ENCODE results near the gene USP13. TPM values are rescaled to one million over a fixed set of nuclear protein-coding genes. Genes with fewer than 3 reads are reported as not detected.
"Not testable (repeated sequence)": the region's sequence is repeated elsewhere in the genome, so short reads cannot be mapped to it uniquely, and the experiment has no call there.

Gene USP13
- total RNA-seq, 1 donor, result 12.7 TPM

DNA sequence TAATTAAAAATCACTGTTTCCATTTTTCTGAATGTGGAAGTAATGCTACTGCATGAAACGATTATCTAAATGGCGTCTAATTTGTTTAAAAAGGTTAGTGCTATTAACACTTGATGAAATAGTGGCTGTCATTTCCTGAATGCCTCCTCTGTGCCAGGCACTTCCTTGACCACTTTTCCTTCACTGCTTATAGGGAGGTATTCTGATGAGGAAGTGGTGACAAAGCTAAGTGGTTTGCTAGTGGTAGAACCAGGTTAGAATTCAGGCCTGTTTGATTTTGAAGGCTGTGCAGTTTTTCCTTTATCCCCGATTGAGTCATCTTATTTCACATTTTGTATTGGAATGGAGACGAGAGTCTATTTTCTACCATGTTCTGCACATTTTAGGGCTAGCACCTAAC lies 119.0 kb downstream of the USP13 start:
- H3K9me3 ChIP-seq (ENCODE audit: low read depth, low read length), result no peaks in the 10 kb centered on the region
- no peak for DNase-seq (ENCODE audit: insufficient read length, low spot score, missing footprints)
- peaks cover 9% of the 10 kb centered on the region for H3K36me3 ChIP-seq (ENCODE audit: insufficient read depth, low read length)
- H3K27me3 ChIP-seq (ENCODE audit: insufficient read depth, low read length), result no peaks in the 10 kb centered on the region
- no peak overlapping the region for H2AFZ ChIP-seq (ENCODE audit: low read length)
- H3K4me3 ChIP-seq (ENCODE audit: insufficient read depth, low read length), result no peak overlapping the region
- TF ChIP-seq, protein P1, sequence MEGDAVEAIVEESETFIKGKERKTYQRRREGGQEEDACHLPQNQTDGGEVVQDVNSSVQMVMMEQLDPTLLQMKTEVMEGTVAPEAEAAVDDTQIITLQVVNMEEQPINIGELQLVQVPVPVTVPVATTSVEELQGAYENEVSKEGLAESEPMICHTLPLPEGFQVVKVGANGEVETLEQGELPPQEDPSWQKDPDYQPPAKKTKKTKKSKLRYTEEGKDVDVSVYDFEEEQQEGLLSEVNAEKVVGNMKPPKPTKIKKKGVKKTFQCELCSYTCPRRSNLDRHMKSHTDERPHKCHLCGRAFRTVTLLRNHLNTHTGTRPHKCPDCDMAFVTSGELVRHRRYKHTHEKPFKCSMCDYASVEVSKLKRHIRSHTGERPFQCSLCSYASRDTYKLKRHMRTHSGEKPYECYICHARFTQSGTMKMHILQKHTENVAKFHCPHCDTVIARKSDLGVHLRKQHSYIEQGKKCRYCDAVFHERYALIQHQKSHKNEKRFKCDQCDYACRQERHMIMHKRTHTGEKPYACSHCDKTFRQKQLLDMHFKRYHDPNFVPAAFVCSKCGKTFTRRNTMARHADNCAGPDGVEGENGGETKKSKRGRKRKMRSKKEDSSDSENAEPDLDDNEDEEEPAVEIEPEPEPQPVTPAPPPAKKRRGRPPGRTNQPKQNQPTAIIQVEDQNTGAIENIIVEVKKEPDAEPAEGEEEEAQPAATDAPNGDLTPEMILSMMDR (IDR thresholded peaks at IDR 0.05; ENCODE audit: extremely low read depth, low read depth, low read length), result no peak
- no peak overlapping the region for H3K27ac ChIP-seq (ENCODE audit: low read depth, low read length)
- no peak overlapping the region for H3K4me2 ChIP-seq (ENCODE audit: insufficient read depth, low read length)
- H3K79me2 ChIP-seq (ENCODE audit: insufficient read depth, low read length), result no peaks in the 10 kb centered on the region
- H4K20me1 ChIP-seq (ENCODE audit: insufficient read depth, low read length), result no peaks in the 10 kb centered on the region
- peaks cover 6% of the 10 kb centered on the region for H3K4me1 ChIP-seq (ENCODE audit: insufficient read depth, low read length)

DNA sequence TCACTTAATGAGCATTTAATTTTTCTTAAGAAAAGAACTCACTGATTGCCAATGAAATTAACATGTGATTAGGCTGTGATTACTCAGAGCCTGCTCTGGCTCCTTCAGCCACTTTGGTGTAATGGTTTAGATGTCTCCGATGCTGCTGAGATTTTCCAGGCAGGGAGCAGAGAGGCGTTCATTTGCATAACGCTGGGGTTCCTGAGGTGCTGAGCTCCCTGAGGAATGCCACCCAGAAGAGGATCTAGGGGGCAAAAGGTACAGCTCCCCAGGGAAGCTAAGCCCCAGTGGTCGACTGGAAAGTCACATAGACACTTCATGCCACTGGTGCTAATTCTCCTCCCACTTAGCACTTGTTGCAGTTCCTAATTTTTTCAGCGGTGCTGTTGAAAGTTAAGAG lies 119.5 kb downstream of the USP13 start:
- H2AFZ ChIP-seq (ENCODE audit: low read length), result no peak overlapping the region
- TF ChIP-seq, protein P1 (IDR thresholded peaks at IDR 0.05; ENCODE audit: extremely low read depth, low read depth, low read length), result no peak
- no peaks in the 10 kb centered on the region for H3K27me3 ChIP-seq (ENCODE audit: insufficient read depth, low read length)

DNA sequence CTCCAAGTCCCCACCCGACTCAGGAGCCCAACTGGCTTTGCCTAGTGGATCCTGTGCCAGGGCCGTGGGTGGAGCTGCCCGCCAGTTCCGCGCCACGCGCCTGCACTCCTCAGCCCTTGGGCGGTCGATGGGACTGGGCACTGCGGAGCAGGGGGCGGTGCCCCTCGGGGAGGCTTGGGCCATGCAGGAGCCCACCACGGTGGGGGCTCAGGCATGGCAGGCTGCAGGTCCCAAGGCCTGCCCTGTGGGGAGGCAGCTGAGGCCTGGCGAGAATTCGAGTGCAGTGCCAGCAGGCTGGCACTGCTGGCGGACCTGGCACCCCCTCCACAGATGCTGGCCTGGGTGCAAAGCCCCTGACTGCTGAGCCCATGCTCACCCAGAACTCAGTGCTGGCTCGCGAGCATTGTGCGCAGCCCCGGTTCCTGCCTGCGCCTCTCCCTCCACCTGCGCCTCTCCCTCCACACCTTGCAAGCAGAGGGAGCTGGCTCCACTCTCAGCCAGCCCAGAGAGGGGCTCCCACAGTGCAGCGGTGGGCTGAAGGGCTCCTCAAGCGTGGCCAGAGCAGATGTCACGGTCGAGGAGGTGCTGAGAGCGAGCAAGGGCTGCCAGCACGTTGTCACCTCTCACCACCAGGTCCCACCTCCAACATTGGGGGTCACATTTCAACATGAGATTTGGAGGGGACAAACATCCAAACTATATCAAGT lies 122.7 kb downstream of the USP13 start:
- no peak overlapping the region for H3K27ac ChIP-seq (ENCODE audit: low read depth, low read length)
- H3K4me1 ChIP-seq (ENCODE audit: insufficient read depth, low read length), result no peaks in the 10 kb centered on the region
- H3K9me3 ChIP-seq (ENCODE audit: low read depth, low read length), result no peaks in the 10 kb centered on the region
- H4K20me1 ChIP-seq (ENCODE audit: insufficient read depth, low read length), result no peaks in the 10 kb centered on the region
- no peak overlapping the region for H3K4me2 ChIP-seq (ENCODE audit: insufficient read depth, low read length)
- peaks cover 12% of the 10 kb centered on the region for H3K36me3 ChIP-seq (ENCODE audit: insufficient read depth, low read length)
- H2AFZ ChIP-seq (ENCODE audit: low read length), result no peak overlapping the region
- DNase-seq (ENCODE audit: insufficient read length, low spot score, missing footprints), result no peak
- no peaks in the 10 kb centered on the region for H3K79me2 ChIP-seq (ENCODE audit: insufficient read depth, low read length)
- H3K27me3 ChIP-seq (ENCODE audit: insufficient read depth, low read length), result no peaks in the 10 kb centered on the region
- TF ChIP-seq, protein P1 (IDR thresholded peaks at IDR 0.05; ENCODE audit: extremely low read depth, low read depth, low read length), result no peak
- H3K4me3 ChIP-seq (ENCODE audit: insufficient read depth, low read length), result no peak overlapping the region

More for the DNA sequence above, 119.5 kb downstream of the USP13 start:
- H3K4me1 ChIP-seq (ENCODE audit: insufficient read depth, low read length), result peaks cover 6% of the 10 kb centered on the region
- no peaks in the 10 kb centered on the region for H4K20me1 ChIP-seq (ENCODE audit: insufficient read depth, low read length)
- no peak overlapping the region for H3K27ac ChIP-seq (ENCODE audit: low read depth, low read length)
- H3K4me3 ChIP-seq (ENCODE audit: insufficient read depth, low read length), result no peak overlapping the region
- H3K9me3 ChIP-seq (ENCODE audit: low read depth, low read length), result no peaks in the 10 kb centered on the region
- H3K79me2 ChIP-seq (ENCODE audit: insufficient read depth, low read length), result no peaks in the 10 kb centered on the region
- no peak overlapping the region for H3K4me2 ChIP-seq (ENCODE audit: insufficient read depth, low read length)
- peaks cover 9% of the 10 kb centered on the region for H3K36me3 ChIP-seq (ENCODE audit: insufficient read depth, low read length)
- DNase-seq (ENCODE audit: insufficient read length, low spot score, missing footprints), result no peak

DNA sequence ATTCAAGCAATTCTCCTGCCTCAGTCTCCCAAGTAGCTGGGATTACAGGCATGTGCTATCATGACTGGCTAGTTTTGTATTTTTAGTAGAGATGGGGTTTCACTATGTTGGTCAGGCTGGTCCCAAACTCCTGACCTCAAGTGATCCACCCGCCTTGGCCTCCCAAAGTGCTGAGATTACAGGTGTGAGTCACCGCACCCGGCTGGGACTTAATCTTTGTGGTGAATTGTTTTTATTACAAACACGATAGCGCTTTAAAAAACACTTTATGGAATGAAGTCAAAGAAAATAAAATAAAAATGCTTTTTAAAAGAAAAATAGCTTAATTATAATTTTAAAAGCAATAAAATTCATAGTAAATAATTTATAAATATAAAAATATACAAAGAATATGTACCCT lies 130.0 kb downstream of the USP13 start:
- H3K79me2 ChIP-seq (ENCODE audit: insufficient read depth, low read length); DNase-seq (ENCODE audit: insufficient read length, low spot score, missing footprints): not testable (repeated sequence)

More for the DNA sequence above, 130.0 kb downstream of the USP13 start:
- not testable (repeated sequence) for H3K4me1 ChIP-seq (ENCODE audit: insufficient read depth, low read length); H3K4me3 ChIP-seq (ENCODE audit: insufficient read depth, low read length); H3K27me3 ChIP-seq (ENCODE audit: insufficient read depth, low read length); H3K4me2 ChIP-seq (ENCODE audit: insufficient read depth, low read length); H2AFZ ChIP-seq (ENCODE audit: low read length); H3K36me3 ChIP-seq (ENCODE audit: insufficient read depth, low read length); H3K27ac ChIP-seq (ENCODE audit: low read depth, low read length); H4K20me1 ChIP-seq (ENCODE audit: insufficient read depth, low read length); H3K9me3 ChIP-seq (ENCODE audit: low read depth, low read length)
